ENCODE data around the gene WDR88.
A peak's percentile ranks its signal among the peaks of the same experiment; 100 is the strongest.

- TF ChIP-seq CTCF (optimal IDR thresholded peaks at IDR 0.05 in 1 of 3, IDR thresholded peaks at IDR 0.05 in 1 of 3, conservative IDR thresholded peaks at IDR 0.05 in 1 of 3; ENCODE audit: extremely low read depth in 1 of 3, insufficient read depth in 2 of 3, low read length in 3 of 3) (peak in 1 of 3 experiments; percentile 54), EZH2 (IDR thresholded peaks at IDR 0.05; ENCODE audit: low read length) (no peak)
Measured at GRCh38 chr19:33219261-33219815, 87.4 kb downstream of the WDR88 start.

Data from keratinocyte (primary cell).